Gastrocnemius medialis (tissue), 4 donors: ENCODE data around the gene XPR1.

Experiments used
- POLR2A ChIP-seq, 2 donors: fragments of 450-650 bp; IDR thresholded peaks; one replicate each; pipeline ENCODE4 v1.6.1; 2017; ENCODE audit warnings: antibody characterized with exemption in 2 of 2, mild to moderate bottlenecking in 2 of 2, moderate library complexity in 2 of 2
- TF ChIP-seq, protein P1 (sequence below), 5 experiments: fragments of 450-650 bp in 3 of 5; fragments of 200-600 bp in 2 of 5; sonication (generic) in 2 of 5; IDR thresholded peaks in 4 of 5; conservative IDR thresholded peaks in 1 of 5; 1 replicate in 4 of 5; 2 replicates in 1 of 5; pipeline ENCODE4 v1.5.1; 2016 to 2019; ENCODE audit warnings: antibody characterized with exemption in 5 of 5, mild to moderate bottlenecking in 3 of 5, moderate library complexity in 3 of 5

DNA sequence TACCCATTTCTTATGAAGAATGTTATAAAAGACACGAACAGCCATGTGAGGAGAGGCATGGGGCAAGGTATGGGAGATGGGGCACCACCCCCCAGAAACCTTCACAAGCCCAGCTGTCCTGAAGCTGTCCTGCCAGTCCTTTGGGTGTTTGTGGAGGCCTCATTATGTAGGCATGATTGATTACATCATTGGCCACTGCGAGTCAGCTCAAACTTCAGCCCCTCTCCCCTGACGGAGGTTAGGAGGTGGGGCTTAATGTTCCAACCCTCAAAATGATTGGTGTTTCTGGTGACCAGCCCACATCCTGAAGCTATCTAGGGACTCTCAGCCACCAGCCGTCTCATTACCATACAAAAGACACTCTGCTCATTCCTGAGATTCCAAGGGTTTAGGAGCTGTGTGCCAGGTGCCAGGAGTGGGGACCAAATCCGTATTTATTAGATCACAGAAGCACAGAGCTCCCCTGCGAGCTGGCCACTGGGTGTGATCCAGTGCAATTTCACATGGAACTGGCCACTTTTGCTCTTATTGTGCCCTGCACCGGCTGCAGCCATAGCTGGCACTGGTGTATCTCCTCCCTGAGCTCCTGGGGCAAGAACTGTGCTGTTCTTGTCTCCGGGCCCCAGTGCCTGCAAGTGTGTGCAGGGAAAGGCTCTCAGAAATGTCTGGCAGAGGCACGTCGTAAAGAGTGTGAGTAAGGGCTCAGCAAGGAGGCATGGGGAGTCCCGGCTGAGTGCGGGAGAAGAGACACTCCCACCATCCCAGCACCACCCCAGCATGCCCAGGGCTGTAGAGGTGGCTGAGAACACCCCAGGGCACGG is 291.4 kb downstream of the XPR1 start:
- no peak for TF ChIP-seq POLR2A (IDR thresholded peaks at IDR 0.05)
- TF ChIP-seq, protein P1, sequence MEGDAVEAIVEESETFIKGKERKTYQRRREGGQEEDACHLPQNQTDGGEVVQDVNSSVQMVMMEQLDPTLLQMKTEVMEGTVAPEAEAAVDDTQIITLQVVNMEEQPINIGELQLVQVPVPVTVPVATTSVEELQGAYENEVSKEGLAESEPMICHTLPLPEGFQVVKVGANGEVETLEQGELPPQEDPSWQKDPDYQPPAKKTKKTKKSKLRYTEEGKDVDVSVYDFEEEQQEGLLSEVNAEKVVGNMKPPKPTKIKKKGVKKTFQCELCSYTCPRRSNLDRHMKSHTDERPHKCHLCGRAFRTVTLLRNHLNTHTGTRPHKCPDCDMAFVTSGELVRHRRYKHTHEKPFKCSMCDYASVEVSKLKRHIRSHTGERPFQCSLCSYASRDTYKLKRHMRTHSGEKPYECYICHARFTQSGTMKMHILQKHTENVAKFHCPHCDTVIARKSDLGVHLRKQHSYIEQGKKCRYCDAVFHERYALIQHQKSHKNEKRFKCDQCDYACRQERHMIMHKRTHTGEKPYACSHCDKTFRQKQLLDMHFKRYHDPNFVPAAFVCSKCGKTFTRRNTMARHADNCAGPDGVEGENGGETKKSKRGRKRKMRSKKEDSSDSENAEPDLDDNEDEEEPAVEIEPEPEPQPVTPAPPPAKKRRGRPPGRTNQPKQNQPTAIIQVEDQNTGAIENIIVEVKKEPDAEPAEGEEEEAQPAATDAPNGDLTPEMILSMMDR (IDR thresholded peaks at IDR 0.05 in 4 of 5, conservative IDR thresholded peaks at IDR 0.05 in 1 of 5), result no peak
